Measurements from ENCODE around the gene TTLL9.

TTLL9 gene

DNA sequence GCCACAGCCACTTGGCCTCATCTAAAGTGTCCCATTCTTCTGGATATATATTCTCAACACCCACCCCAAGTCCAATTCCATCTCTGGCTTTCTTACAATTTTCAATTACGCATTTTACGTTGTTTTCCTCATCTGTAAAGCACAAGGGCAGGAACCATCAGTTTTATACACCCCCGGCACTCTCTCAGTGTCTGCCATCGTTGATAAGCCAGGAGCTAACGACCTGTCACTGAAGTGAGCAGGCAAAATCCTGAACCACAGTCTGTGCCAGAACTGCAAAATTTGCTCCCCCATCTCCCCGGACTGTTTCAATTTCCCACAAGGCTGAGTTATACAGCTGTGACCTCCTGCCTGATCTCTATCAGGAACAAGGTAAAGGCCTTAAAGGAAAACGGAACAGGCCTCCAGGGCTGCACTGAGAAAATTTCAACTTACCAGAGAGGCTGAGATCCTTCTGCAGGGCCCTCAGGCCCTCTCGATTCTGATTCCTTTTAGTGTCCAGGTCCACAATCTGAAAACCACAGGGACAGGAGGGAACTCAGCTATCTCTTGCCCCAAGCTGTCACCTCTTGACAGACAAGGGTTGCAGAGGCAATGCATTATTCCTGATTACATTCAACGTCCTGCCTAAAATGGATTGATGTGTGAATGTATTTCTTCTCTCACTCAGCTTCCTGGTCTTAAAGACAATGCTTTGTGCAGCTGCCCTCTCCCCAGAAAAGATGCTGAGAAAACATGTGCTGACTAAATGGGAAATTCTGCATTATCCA lies 79.6 kb downstream of the TTLL9 start:
- Histone ChIP-seq H3K79me2 (ENCODE audit: control insufficient read depth, insufficient read depth, low read length, unreplicated experiment) (peaks cover 23% of the 10 kb centered on the region), H3K36me3 (ENCODE audit: insufficient read depth, low read length) (peaks cover 26% of the 10 kb centered on the region), H3K4me3 (ENCODE audit: low read depth, low read length) (peak overlapping the region; percentile 89), H3K27ac (ENCODE audit: low read depth, low read length) (no peak overlapping the region), H2AFZ (ENCODE audit: low read length, unreplicated experiment) (no peak overlapping the region), H3K4me1 (ENCODE audit: control insufficient read depth, insufficient read depth, low read length, unreplicated experiment) (peaks cover 9% of the 10 kb centered on the region), H3K27me3 (ENCODE audit: insufficient read depth, low read length) (0 out of 2 replicates have a peak, but pooled peaks cover 4% of the 10 kb centered on the region)

DNA sequence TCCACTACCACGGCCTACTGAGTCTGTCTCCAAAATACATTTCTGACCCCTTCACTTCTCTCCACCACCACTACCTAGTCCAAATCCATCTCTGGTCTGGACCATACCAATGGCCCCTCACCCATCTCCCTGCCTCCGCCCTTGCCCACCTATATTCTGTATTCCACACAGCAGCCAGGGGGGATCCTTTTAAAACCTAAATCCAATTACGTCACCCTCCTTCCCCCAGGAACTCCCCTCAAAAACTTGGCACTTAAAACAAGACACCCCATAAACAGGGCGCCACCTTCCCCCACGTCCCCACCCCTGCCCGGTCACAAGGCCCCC lies 80.7 kb downstream of the TTLL9 start:
- peaks cover 9% of the 10 kb centered on the region for H3K4me1 ChIP-seq (ENCODE audit: control insufficient read depth, insufficient read depth, low read length, unreplicated experiment)
- H3K27ac ChIP-seq (ENCODE audit: low read depth, low read length): no peak overlapping the region
- peak overlapping the region; percentile 83 for H2AFZ ChIP-seq (ENCODE audit: low read length, unreplicated experiment)

DNA sequence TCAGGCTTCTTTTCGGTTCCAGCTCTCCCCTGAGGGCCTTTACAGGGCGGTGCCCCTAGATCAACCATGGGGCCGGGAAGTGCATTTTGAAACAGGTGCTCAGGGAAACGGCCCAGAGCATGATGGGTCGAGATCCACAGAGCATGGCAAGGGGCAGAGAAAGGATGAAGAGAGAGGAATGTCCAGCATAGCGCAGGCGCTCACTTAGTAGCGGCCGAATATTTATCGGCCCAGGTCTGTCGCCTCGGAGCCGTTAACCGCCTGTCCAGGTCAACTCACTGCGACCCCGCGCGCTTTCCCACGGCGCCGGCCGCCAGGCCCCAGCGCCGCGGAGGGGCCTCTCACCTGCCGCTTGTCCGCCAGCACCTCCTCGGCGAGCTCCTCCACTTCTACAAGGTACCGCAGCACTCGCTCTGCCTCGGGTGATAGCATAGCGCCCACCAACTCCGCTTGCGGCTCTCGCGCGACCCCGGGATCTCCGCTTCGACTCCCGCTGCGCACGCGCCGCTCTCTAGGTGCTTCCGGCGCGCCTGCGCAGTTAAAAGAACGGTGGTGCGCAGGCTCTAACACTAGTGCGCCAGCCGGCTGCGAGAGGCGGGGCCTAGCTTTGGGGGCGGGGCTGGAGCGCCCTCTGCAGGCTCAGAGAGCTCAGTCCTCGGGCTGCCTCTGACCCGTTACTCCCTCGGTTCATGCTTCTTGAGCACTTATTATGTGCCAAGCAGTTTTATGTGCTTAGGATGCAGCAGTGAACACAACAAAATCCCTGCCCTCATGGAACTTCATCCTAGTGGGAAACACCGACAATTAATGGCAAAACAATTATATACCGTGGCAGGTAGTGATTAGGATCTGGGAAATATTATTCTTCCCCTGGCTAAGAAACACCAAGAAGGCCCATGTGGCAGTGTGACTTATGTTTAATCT lies 81.4 kb downstream of the TTLL9 start, which contains the start of gene PDRG1:
TSS of gene PDRG1 (minus strand) at position 517 of the 924 bp plus-strand sequence. CDS start at position 432, 85 bp downstream.
- H3K4me3 ChIP-seq (ENCODE audit: low read depth, low read length): peak within 1 kb of the TSS; percentile 89
- peak within 1 kb of the TSS; percentile 83 for H2AFZ ChIP-seq (ENCODE audit: low read length, unreplicated experiment)
- no peak within 1 kb of the TSS for H3K27ac ChIP-seq (ENCODE audit: low read depth, low read length)
- peaks cover 25% of the 10 kb centered on the region for H3K36me3 ChIP-seq (ENCODE audit: insufficient read depth, low read length)
- peaks cover 23% of the 10 kb centered on the region for H3K79me2 ChIP-seq (ENCODE audit: control insufficient read depth, insufficient read depth, low read length, unreplicated experiment)
- peaks cover 15% of the 10 kb centered on the region for H3K27me3 ChIP-seq (ENCODE audit: insufficient read depth, low read length)
- peaks cover 9% of the 10 kb centered on the region for H3K4me1 ChIP-seq (ENCODE audit: control insufficient read depth, insufficient read depth, low read length, unreplicated experiment)

More for the DNA sequence above, 80.7 kb downstream of the TTLL9 start:
- peaks cover 9% of the 10 kb centered on the region for H3K27me3 ChIP-seq (ENCODE audit: insufficient read depth, low read length)
- peaks cover 23% of the 10 kb centered on the region for H3K79me2 ChIP-seq (ENCODE audit: control insufficient read depth, insufficient read depth, low read length, unreplicated experiment)
- H3K36me3 ChIP-seq (ENCODE audit: insufficient read depth, low read length): peaks cover 26% of the 10 kb centered on the region
- H3K4me3 ChIP-seq (ENCODE audit: low read depth, low read length): peak overlapping the region; percentile 89

DNA sequence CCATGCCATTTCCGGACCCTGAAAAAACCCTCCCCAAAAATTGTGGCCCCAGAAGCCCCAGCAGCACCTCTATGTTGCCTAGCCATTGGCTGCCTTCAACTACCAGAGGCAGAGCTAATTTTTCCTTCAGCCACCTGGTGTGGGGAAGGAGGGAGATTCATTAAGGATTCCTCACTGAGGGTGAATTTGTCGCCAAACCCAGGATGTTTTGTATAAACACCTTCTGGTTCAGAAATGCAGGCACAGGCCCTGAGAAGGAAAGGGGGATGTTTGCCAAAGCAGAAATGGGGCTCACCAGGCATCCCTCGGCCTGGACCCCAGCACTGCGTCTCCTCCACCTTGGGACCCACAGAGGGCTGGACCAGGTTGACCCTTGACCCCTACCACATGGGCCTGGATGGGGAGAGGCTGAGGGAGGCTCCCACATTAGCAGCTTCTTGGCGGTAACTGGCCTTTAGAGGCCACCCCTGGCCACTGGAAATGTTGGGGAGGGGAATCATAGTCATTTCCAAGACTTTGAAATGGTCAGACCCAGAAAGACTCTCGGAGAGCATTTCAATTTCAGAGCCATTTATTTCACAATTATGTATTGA lies 83.2 kb downstream of the TTLL9 start:
- no peak overlapping the region for H2AFZ ChIP-seq (ENCODE audit: low read length, unreplicated experiment)
- peaks cover 9% of the 10 kb centered on the region for H3K4me1 ChIP-seq (ENCODE audit: control insufficient read depth, insufficient read depth, low read length, unreplicated experiment)
- H3K4me3 ChIP-seq (ENCODE audit: low read depth, low read length): no peak overlapping the region
- H3K27ac ChIP-seq (ENCODE audit: low read depth, low read length): no peak overlapping the region
- peaks cover 23% of the 10 kb centered on the region for H3K79me2 ChIP-seq (ENCODE audit: control insufficient read depth, insufficient read depth, low read length, unreplicated experiment)
- peaks cover 31% of the 10 kb centered on the region for H3K27me3 ChIP-seq (ENCODE audit: insufficient read depth, low read length)
- peaks cover 10% of the 10 kb centered on the region; the same call in 1 of the 2 replicates for H3K36me3 ChIP-seq (ENCODE audit: insufficient read depth, low read length)

DNA sequence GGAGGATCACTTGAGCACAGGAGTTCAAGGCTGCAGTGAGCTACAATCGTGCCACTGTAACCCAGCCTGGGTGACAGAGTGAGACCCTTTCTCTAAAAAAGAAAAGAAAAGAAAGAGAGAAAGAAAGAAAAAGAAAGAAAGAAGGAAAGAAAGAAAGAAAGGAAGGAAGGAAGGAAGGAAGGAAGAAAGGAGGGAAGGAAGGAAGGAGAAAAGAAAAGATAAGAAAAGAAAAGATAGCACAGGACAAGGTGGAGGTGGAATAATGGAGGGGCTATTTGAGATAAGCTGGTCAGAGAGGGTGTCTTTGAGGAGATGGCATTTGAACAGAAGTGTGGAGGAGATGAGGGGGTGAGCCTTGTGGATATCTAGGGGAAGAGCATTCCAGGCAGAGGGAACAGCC lies 84.1 kb downstream of the TTLL9 start:
- Histone ChIP-seq H2AFZ (ENCODE audit: low read length, unreplicated experiment) (no peak overlapping the region), H3K27ac (ENCODE audit: low read depth, low read length) (no peak overlapping the region), H3K4me3 (ENCODE audit: low read depth, low read length) (no peak overlapping the region), H3K36me3 (ENCODE audit: insufficient read depth, low read length) (0 out of 2 replicates have a peak, but pooled peaks cover 6% of the 10 kb centered on the region), H3K4me1 (ENCODE audit: control insufficient read depth, insufficient read depth, low read length, unreplicated experiment) (peaks cover 9% of the 10 kb centered on the region), H3K79me2 (ENCODE audit: control insufficient read depth, insufficient read depth, low read length, unreplicated experiment) (peaks cover 23% of the 10 kb centered on the region), H3K27me3 (ENCODE audit: insufficient read depth, low read length) (peaks cover 39% of the 10 kb centered on the region)

DNA sequence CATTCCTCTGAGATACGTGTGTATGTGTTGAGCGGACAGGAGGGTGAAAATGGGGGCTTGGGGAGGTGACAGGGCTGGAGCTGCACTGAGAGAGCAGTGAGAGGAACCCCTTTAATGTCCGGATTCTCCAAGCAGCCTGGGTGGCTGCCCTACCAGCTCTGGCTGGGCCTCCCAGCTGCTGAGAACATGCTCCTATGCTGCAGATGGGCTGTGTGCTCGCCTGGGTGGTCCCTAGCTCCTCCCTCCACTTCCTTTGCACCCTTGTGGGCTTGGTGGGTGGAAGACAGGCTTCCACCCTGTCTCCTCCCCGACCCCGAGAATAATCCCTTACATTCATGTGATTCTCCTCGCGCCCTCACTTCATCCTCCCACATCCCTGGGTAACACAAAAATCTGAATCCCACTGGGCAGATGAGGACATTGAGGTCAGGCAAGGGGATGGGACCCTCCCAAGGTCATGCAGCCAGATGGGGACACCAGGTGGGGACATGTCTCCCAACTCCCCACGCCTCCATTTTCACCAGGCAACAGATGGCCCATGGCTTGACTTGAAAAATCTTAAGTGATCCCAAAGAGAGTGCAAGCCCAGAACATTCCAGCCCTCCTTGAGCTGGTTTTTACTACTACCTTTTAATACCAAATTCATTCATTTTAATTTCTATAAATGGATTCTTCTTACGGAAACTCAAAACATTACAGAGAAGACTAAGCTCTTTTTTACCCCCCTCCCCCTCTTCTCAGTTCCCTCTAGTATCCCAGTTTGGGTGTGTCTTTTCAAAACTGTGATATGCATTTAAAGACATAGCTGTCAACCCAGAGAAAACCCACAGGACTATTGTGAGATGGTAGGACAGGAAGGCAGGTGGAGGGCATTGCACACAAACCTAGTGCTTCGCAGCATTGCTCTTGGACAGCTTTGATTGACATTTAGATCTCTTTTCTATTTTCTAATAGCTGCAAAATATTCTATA lies 86.4 kb downstream of the TTLL9 start:
- Histone ChIP-seq H3K27ac (ENCODE audit: low read depth, low read length) (no peak overlapping the region), H3K4me1 (ENCODE audit: control insufficient read depth, insufficient read depth, low read length, unreplicated experiment) (no peaks in the 10 kb centered on the region), H3K79me2 (ENCODE audit: control insufficient read depth, insufficient read depth, low read length, unreplicated experiment) (no peaks in the 10 kb centered on the region), H3K36me3 (ENCODE audit: insufficient read depth, low read length) (no peaks in the 10 kb centered on the region), H3K27me3 (ENCODE audit: insufficient read depth, low read length) (peaks cover 63% of the 10 kb centered on the region), H2AFZ (ENCODE audit: low read length, unreplicated experiment) (no peak overlapping the region), H3K4me3 (ENCODE audit: low read depth, low read length) (no peak overlapping the region)

DNA sequence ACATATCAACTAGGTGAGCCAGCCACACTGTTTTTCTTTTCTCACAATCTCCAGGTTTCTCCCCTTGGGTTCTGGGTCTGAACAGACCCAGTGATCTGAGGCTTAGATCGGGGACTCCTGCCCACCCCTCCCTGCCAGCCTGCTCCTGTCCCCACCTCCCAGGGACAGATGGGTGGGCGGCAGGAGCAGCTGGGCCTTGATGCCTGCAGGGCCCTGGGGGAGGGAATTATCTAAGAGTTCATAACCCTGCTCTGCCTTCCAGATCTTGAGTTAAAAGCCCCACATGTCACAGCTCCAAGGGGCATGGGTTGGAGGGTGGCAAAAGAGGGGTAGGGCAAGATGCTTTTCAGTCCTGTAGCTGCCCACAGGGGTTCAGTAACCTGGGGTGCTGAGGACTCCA lies 92.3 kb downstream of the TTLL9 start:
- Histone ChIP-seq H3K4me1 (ENCODE audit: control insufficient read depth, insufficient read depth, low read length, unreplicated experiment) (no peaks in the 10 kb centered on the region), H3K27ac (ENCODE audit: low read depth, low read length) (no peak overlapping the region), H3K4me3 (ENCODE audit: low read depth, low read length) (no peak overlapping the region), H3K36me3 (ENCODE audit: insufficient read depth, low read length) (no peaks in the 10 kb centered on the region), H2AFZ (ENCODE audit: low read length, unreplicated experiment) (no peak overlapping the region), H3K79me2 (ENCODE audit: control insufficient read depth, insufficient read depth, low read length, unreplicated experiment) (no peaks in the 10 kb centered on the region), H3K27me3 (ENCODE audit: insufficient read depth, low read length) (peaks cover 96% of the 10 kb centered on the region)

DNA sequence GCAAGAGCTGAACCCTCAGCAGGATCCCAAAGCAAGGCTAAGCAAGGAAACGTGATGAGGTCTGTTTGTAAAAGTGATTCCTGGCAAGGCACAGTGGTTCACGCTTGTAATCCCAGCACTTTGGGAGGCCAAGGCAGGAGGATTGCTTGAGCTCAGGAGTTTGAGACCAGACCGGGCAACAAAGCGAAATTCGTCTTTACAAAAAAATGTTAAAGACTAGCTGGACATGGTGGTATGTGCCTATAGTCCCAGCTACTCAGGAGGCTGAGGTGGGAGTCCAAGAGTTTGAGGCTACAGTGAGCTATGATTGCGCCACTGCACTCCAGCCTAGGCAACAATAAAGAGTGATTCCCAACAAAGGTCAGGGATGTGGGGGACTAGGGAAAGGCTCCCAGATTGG lies 93.5 kb downstream of the TTLL9 start:
- no peak overlapping the region for H2AFZ ChIP-seq (ENCODE audit: low read length, unreplicated experiment)
- no peaks in the 10 kb centered on the region for H3K4me1 ChIP-seq (ENCODE audit: control insufficient read depth, insufficient read depth, low read length, unreplicated experiment)
- H3K36me3 ChIP-seq (ENCODE audit: insufficient read depth, low read length): no peaks in the 10 kb centered on the region
- H3K27ac ChIP-seq (ENCODE audit: low read depth, low read length): no peak overlapping the region
- peaks cover 91% of the 10 kb centered on the region for H3K27me3 ChIP-seq (ENCODE audit: insufficient read depth, low read length)
- H3K4me3 ChIP-seq (ENCODE audit: low read depth, low read length): no peak overlapping the region
- no peaks in the 10 kb centered on the region for H3K79me2 ChIP-seq (ENCODE audit: control insufficient read depth, insufficient read depth, low read length, unreplicated experiment)

DNA sequence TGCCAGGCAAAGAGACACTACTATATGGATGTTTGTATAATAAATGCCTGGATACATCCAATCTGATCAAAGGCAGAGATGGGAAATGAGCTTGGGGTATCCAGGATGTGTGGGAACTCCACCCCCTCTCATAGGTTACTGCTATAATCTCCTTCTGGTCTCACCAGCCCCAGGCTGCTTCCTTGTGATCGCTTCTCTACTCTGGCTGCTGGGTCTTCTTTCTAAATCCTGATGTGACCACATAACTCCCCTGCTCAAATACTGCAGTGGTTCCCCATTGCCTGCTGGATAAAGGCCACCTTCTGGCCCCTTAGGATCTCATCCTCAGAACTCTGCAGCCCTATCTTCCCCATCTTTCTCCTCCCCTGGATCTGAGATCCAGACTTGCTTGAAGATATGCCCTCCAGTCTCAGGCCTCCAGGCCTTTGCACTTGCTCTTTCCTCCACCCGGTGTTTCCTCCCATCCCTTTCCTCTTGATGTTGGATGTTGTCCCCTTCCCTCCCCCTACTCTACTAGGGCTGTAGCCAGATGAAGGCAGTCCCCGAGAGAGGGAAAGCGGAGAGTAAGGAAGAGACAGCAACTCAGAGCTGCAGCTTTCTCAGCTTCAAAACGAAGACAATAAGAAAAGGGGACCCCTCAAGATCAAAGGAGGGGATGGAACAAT lies 96.7 kb downstream of the TTLL9 start:
- H3K36me3 ChIP-seq (ENCODE audit: insufficient read depth, low read length): no peaks in the 10 kb centered on the region
- H3K4me1 ChIP-seq (ENCODE audit: control insufficient read depth, insufficient read depth, low read length, unreplicated experiment): no peaks in the 10 kb centered on the region
- no peak overlapping the region for H3K4me3 ChIP-seq (ENCODE audit: low read depth, low read length)
- peaks cover 92% of the 10 kb centered on the region for H3K27me3 ChIP-seq (ENCODE audit: insufficient read depth, low read length)
- H3K27ac ChIP-seq (ENCODE audit: low read depth, low read length): no peak overlapping the region
- no peaks in the 10 kb centered on the region for H3K79me2 ChIP-seq (ENCODE audit: control insufficient read depth, insufficient read depth, low read length, unreplicated experiment)
- no peak overlapping the region for H2AFZ ChIP-seq (ENCODE audit: low read length, unreplicated experiment)
